ENCODE results near the gene REEP1. TPM values are rescaled to one million over a fixed set of nuclear protein-coding genes. Genes with fewer than 3 reads are reported as not detected.

Gene REEP1
- total RNA-seq, 4 donors from 2014 or later, result 0.39 to 3.3 (median 1.7) TPM

DNA sequence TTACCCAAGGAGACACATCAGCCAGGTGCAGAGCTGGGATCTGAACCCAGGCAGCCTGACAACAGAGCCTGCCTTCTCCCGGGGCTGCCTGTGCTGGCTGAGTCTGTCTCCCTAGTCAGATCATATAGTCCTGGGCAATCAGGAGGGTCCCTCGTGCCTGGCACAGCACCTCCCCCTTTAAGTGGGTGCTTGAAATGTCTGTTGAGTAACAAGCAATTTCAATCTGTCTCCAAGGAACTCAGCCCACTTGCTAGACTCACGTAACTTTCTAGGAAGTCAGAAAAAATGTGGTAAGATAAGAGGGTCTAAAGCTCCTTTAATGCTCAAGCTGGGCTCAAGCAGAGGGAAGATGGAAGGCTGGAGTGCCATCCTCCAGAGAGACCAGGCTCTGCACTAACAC, 51.9 kb downstream of the REEP1 start:
- H3K9me3 ChIP-seq, result no peaks in the 10 kb centered on the region
- peaks cover 0 to 2% (median 0%) of the 10 kb centered on the region in 4 donors for H3K4me1 ChIP-seq
- H3K27ac ChIP-seq, result no peak overlapping the region

GRCh38 chr2:86284987-86285386, 52.4 kb downstream of the REEP1 start:
- no peaks in the 10 kb centered on the region for H3K36me3 ChIP-seq
- no peak for DNase-seq (ENCODE audit: low spot score in 2 of 2)
- 88 to 93% methylated on average over 3 of the region's 3 CpGs for WGBS, 2 donors
- TF ChIP-seq EP300 (IDR thresholded peaks at IDR 0.05), result no peak
- H3K9me3 ChIP-seq, result no peaks in the 10 kb centered on the region
- no peak overlapping the region for H3K27ac ChIP-seq
- no peaks in the 10 kb centered on the region for H3K27me3 ChIP-seq
- H3K4me3 ChIP-seq, result no peak overlapping the region
- H3K4me1 ChIP-seq, result peaks cover 0 to 8% (median 0%) of the 10 kb centered on the region in 4 donors

More for the DNA sequence above, 51.9 kb downstream of the REEP1 start:
- 69 to 92% methylated on average over 3 of the region's 3 CpGs for WGBS, 2 donors
- Histone ChIP-seq H3K27me3 (no peaks in the 10 kb centered on the region), H3K36me3 (no peaks in the 10 kb centered on the region), H3K4me3 (no peak overlapping the region)
- TF ChIP-seq, protein P1, sequence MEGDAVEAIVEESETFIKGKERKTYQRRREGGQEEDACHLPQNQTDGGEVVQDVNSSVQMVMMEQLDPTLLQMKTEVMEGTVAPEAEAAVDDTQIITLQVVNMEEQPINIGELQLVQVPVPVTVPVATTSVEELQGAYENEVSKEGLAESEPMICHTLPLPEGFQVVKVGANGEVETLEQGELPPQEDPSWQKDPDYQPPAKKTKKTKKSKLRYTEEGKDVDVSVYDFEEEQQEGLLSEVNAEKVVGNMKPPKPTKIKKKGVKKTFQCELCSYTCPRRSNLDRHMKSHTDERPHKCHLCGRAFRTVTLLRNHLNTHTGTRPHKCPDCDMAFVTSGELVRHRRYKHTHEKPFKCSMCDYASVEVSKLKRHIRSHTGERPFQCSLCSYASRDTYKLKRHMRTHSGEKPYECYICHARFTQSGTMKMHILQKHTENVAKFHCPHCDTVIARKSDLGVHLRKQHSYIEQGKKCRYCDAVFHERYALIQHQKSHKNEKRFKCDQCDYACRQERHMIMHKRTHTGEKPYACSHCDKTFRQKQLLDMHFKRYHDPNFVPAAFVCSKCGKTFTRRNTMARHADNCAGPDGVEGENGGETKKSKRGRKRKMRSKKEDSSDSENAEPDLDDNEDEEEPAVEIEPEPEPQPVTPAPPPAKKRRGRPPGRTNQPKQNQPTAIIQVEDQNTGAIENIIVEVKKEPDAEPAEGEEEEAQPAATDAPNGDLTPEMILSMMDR (IDR thresholded peaks at IDR 0.05), result no peak
- TF ChIP-seq EP300 (IDR thresholded peaks at IDR 0.05), result no peak
- TF ChIP-seq POLR2A (IDR thresholded peaks at IDR 0.05), result no peak
- DNase-seq (ENCODE audit: low spot score in 2 of 2), result no peak

DNA sequence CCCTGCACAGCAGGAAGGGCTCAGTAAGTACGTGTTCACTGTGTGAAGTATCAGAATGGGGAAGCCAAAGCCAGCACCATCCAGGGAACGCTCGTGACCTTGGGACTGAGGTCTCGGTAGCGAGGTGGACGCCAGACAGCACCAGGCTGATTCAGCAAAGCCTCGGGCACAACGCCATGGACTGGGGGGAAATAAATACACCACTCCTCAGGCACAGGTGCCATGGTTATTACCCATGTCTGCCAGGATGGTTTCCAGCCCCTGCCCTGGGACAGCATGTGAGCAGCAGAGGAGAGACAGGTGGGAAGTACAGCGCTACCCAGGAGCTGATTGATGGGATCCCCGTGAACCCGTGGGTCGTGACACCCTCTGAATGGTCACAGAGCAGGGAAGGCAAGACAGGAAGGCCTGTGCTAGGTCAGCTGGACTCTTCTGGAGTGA, 53.0 kb downstream of the REEP1 start:
- H3K9me3 ChIP-seq, result no peaks in the 10 kb centered on the region
- DNase-seq (ENCODE audit: low spot score in 2 of 2), result no peak
- TF ChIP-seq EP300 (IDR thresholded peaks at IDR 0.05), result no peak
- TF ChIP-seq, protein P1 (IDR thresholded peaks at IDR 0.05), result no peak
- no peak for TF ChIP-seq POLR2A (IDR thresholded peaks at IDR 0.05)
- no peak overlapping the region for H3K4me3 ChIP-seq
- no peak overlapping the region for H3K27ac ChIP-seq
- H3K27me3 ChIP-seq, result no peaks in the 10 kb centered on the region
- 77 to 83% methylated on average over 7 to 12 of the region's 12 CpGs for WGBS, 2 donors
- H3K4me1 ChIP-seq, result peaks cover 0 to 13% (median 0%) of the 10 kb centered on the region in 4 donors
- no peaks in the 10 kb centered on the region for H3K36me3 ChIP-seq

DNA sequence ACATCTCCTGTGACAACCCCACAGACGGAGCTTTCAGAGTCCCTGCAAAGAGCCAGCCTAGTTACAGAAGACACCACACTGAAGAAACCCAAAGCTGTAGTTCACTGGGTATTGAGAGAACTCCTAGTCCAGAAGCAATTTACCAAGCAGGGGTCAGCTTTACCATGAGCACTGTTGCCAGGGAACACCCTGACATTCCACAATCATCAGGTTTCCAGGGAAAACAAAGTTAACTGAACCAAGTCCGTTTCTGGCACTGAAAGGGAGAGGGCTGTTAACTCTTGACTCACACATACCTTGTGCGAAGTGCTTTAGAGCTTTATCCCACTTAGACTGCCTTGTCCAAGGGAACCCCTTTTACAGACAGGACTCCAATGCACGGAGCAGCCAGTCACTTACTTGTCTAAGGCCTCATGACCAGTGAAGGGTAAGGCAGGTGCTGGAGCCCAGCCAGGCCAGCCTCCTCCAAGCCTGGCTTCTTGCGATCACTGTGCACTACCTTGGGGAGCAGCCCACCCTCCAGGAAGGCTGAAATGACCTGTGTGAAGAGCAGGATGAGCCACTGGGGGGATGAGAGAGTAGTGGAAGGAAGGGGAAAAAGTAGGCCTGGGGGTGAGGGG, 53.9 kb downstream of the REEP1 start:
- no peak overlapping the region for H3K4me3 ChIP-seq
- peaks cover 0 to 13% (median 0%) of the 10 kb centered on the region in 4 donors for H3K4me1 ChIP-seq
- no peak for DNase-seq (ENCODE audit: low spot score in 2 of 2)
- TF ChIP-seq EP300 (IDR thresholded peaks at IDR 0.05), result no peak
- TF ChIP-seq, protein P1 (IDR thresholded peaks at IDR 0.05), result no peak
- no peak for TF ChIP-seq POLR2A (IDR thresholded peaks at IDR 0.05)
- H3K27ac ChIP-seq, result no peak overlapping the region
- H3K27me3 ChIP-seq, result no peaks in the 10 kb centered on the region
- no peaks in the 10 kb centered on the region for H3K9me3 ChIP-seq
- WGBS, 2 donors, result 69 to 80% methylated on average over 5 of the region's 5 CpGs
- no peaks in the 10 kb centered on the region for H3K36me3 ChIP-seq

GRCh38 chr2:86281066-86281700, 56.2 kb downstream of the REEP1 start:
- Histone ChIP-seq H3K36me3 (no peaks in the 10 kb centered on the region), H3K4me1 (peaks cover 0 to 13% (median 0%) of the 10 kb centered on the region in 4 donors), H3K27me3 (no peaks in the 10 kb centered on the region), H3K27ac (no peak overlapping the region), H3K9me3 (no peaks in the 10 kb centered on the region), H3K4me3 (no peak overlapping the region)
- TF ChIP-seq, protein P1 (IDR thresholded peaks at IDR 0.05), result no peak
- TF ChIP-seq EP300 (IDR thresholded peaks at IDR 0.05) (no peak), POLR2A (IDR thresholded peaks at IDR 0.05) (no peak)
- DNase-seq (ENCODE audit: low spot score in 2 of 2), result no peak
- 96% methylated on average over 14 of the region's 14 CpGs for WGBS, 2 donors
